Measurements from ENCODE around the gene FMNL2.
"Not testable (repeated sequence)": the region's sequence is repeated elsewhere in the genome, so short reads cannot be mapped to it uniquely, and the experiment has no call there.

DNA sequence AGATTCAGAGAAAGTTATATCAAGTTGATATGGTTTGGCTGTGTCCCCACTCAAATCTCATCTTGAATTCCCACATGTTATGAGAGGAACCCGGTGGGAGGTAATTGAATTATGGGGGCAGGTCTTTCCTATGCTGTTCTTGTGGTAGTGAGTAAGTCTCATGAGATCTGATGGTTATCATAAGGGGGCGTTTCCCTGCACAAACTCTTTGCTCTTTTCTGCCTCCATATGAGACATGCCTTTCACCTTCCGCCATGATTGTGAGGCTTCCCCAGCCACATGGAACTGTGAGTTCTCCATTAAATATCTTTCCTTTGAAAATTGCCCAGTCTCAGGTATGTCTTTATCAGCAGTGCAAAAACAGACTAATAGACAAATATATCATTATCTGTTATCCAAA, 187.5 kb downstream of the FMNL2 start:
- TF ChIP-seq, protein P1, sequence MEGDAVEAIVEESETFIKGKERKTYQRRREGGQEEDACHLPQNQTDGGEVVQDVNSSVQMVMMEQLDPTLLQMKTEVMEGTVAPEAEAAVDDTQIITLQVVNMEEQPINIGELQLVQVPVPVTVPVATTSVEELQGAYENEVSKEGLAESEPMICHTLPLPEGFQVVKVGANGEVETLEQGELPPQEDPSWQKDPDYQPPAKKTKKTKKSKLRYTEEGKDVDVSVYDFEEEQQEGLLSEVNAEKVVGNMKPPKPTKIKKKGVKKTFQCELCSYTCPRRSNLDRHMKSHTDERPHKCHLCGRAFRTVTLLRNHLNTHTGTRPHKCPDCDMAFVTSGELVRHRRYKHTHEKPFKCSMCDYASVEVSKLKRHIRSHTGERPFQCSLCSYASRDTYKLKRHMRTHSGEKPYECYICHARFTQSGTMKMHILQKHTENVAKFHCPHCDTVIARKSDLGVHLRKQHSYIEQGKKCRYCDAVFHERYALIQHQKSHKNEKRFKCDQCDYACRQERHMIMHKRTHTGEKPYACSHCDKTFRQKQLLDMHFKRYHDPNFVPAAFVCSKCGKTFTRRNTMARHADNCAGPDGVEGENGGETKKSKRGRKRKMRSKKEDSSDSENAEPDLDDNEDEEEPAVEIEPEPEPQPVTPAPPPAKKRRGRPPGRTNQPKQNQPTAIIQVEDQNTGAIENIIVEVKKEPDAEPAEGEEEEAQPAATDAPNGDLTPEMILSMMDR (IDR thresholded peaks at IDR 0.05) = not testable (repeated sequence)
- TF ChIP-seq SIN3A (IDR thresholded peaks at IDR 0.05; ENCODE audit: borderline replicate concordance, insufficient read depth, low read depth, low read length); POLR2AphosphoS5 (IDR thresholded peaks at IDR 0.05; ENCODE audit: low read depth, low read length); TCF7L2 (IDR thresholded peaks at IDR 0.05; ENCODE audit: low read depth, low read length): not testable (repeated sequence)

Data from Panc1 (cell line).